GM18873 (cell line): ENCODE data around the gene MED26.
"Not testable (repeated sequence)": the region's sequence is repeated elsewhere in the genome, so short reads cannot be mapped to it uniquely, and the experiment has no call there.

ENCODE experiments used
- ATAC-seq: cut with Tn5 transposase; IDR thresholded peaks from one replicate; pipeline ENCODE4 v1.9.1; 2021; ENCODE audit warnings: mild to moderate bottlenecking, moderate library complexity, moderate number of reproducible peaks; ENCODE audit not compliant: unreplicated experiment, low FRiP score

The MED26 gene

GRCh38 chr19:16544473-16545231, 83.4 kb downstream of the MED26 start:
- no peak for ATAC-seq

DNA sequence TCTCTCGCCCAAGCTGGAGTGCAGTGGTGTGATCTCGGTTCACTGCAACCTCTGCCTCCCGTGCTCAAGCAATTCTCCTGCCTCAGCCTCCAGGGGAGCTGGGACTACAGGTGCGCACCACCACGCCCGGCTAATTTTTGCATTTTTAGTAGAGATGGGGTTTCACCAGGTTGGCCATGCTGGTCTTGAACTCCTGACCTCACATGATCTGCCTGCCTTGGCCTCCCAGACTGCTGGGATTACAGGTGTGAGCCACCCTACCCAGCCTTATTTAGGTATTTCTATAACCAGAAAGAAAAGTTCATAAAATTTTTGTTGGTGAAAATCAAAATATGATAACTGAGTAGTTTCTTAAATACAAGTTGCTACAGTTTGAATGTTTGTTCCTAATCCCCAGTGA, 84.3 kb downstream of the MED26 start:
- ATAC-seq = not testable (repeated sequence)

DNA sequence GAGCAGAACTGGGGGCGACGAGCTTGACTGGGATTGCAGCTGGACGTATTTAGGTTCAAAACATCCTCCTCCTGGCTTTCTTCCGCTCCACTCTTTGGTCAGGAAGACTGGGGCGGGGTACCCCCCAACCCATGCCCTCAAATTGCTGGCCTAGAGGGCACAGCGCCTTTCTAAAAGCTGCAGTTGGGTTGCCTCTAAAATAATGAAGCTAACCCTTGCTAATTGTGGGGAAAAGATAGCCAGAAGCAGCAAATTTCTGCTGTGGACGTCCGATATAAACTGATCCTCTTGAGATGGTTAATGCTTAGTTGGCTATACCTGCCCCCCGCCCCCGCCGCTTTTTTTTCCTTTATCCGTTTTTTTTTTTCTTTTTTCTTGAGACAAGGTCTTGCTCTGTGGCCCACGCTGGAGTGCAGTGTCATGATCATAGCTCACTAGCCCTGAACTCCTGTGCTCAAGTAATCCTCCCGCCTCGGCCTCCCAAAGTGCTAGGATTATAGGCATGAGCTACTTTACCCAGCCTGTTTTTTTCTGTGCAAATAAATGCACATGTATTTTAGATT, 85.0 kb downstream of the MED26 start:
- ATAC-seq = no peak

DNA sequence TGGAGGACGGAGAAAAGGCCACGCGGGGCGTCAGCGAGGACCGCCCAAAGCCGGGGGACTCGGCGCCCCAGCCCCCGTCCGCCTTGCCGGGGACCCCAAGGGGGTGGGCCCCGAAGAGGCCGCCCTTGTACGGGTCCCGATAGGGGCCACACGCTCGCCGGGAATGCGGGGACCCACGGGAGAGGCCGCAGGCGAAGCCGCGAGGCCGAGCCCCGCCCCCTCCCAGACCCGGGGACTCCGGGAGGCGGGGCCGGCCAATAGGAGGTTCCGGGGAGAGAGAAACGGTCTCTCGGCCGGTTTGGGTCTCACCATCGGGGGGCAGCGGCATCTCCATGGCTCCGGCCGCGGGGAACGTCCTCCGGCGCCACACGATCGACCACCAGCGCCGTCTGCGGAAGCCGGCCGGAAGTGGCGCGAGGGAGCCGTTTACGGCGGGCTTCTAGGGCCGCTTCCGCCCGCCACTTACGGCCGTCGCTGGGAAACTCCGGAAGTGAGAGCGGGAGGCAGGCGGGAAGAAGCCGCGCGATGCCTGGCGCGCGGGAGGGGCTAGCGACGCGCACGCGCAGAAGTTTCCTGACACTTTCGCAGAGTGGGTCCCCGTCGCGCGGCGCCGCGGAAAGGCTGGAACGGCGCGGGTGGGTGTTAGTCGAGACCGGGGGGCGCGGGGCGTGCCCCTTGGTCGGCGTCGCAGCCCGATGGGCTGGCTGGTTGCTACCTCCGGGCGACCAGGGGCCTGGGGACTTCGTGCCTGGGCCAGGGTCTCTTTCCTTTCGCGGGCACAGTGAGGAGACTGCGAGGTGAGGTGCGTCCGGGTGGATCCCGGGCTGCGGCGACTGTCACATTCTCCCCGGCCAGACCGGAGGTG, 85.7 kb downstream of the MED26 start, which contains the start of gene CHERP:
TSS of gene CHERP (minus strand) at position 393 of the 865 bp plus-strand sequence. CDS start at position 334, 59 bp downstream.
- peak; percentile 59 for ATAC-seq

DNA sequence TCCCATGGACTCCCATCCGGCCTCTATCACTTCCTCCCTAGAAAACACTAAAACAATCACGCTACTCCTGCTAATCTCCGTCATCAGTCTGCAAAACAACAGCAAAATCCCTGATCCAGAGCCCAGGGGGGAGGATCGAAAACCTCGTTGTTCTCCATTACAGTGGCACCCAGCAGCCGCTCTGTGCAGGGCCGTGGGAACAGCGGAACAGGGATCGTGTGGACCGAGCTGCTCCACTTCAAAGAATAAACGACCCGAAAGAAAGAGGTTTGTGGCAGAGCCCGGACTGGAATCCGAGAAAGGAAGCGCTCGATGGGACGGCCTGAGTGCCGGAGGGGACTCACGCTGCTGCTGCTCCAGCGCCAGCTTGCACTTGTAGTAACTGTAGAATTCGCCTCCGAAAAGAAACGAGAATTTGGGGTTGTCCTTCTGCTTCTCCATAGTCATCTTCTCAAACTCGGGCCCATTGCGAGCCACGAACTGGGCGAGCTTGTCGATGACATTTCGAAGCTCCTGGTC, 86.4 kb downstream of the MED26 start:
- peak; percentile 12 for ATAC-seq

DNA sequence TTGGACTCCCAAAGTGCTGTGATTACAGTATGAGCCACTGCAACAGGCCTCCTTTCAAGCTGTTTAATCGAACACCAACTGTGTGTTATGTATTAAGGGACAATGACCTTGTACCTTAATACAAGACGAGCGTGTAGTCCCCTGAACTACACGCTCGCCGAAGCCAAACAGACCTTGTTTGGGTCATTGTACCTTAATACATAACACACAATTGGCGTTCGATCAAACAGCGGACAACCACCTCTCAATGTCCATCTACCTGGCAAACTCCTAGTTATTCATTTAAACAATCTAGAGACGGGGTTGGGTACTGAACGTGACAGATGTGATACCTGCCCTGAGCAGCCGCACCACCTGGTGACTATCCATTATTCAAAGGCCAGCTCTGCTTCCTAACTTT, 87.1 kb downstream of the MED26 start:
- no peak for ATAC-seq

DNA sequence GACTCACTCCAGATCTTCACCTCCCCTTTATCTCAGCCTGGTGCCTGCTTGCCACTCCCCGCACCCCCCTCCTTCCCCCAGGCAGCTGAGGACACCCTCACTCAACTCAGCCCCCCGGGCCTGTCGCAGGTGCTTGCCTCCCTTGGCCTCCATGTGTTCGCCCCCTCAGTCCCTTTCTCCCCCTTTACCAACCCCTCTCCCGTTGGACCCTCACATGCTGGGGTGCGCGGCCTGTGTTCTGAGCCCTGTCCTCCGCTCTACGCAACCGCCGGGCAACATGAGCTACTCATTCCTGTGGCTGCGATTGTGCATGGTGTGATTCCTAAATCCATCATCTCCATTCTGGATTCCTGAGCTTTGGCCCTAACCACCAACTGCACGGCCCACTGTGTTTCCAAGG, 90.9 kb downstream of the MED26 start:
- ATAC-seq = no peak

GRCh38 chr19:16536130-16536529, 91.9 kb downstream of the MED26 start:
- no peak for ATAC-seq

DNA sequence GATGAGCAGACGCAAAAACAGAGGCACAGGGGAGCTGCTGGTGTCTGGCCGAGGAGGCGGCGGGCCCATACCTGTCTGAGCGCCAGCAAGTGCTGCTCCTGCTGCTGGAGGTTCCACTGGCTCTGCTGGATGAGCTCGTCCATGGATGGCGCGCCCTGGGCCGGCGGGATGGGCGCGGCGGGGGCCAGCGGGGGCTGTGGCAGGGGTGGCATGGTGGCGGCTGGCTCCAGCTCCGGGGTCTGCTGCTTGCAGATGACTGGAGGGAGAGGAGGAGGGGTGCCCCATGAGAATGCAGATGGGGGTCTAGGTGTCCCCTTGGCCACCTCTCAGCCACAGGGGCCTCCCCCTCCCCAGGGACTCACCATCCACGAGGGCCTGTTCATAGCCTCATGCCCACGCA, 92.6 kb downstream of the MED26 start:
- no peak for ATAC-seq

GRCh38 chr19:16532440-16533234, 95.4 kb downstream of the MED26 start:
- no peak for ATAC-seq

GRCh38 chr19:16531380-16531669, 96.7 kb downstream of the MED26 start:
- ATAC-seq = no peak

GRCh38 chr19:16530540-16531379, 97.2 kb downstream of the MED26 start:
- ATAC-seq = no peak

DNA sequence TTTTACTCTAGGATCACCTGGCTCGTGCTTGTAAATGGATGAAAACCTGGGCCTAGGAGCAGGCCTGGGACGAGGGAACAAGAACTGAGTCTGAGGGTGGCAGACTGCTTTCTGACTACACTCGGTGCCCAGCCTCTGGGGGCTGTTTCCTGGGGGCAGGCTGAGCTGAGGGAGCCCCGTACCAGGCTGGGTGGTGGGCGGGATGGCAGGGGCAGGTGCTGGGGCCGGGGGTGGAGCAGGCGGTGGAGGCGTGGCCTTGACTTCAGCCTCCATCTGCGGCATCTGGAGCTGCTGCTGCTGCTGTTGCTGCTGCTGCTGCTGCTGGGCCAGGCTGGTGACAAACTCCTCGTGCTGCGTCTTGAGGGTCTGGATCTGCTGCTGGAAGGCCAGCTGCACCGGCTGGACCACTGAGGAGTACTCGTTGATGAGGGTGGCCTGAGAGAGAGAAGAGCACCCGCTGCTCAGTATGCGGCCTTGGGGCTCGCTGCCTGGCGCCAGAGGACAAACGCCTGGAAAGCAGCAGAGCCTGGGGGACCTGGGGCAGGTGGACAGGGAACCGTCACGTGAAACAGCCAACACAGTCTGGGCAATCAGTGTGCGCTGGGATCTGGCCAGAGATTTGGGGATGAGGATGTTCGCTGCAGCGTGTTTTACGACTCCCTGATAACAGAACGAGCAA, 98.4 kb downstream of the MED26 start:
- ATAC-seq = no peak

GRCh38 chr19:16527971-16528521, 100.0 kb downstream of the MED26 start:
- ATAC-seq = no peak

DNA sequence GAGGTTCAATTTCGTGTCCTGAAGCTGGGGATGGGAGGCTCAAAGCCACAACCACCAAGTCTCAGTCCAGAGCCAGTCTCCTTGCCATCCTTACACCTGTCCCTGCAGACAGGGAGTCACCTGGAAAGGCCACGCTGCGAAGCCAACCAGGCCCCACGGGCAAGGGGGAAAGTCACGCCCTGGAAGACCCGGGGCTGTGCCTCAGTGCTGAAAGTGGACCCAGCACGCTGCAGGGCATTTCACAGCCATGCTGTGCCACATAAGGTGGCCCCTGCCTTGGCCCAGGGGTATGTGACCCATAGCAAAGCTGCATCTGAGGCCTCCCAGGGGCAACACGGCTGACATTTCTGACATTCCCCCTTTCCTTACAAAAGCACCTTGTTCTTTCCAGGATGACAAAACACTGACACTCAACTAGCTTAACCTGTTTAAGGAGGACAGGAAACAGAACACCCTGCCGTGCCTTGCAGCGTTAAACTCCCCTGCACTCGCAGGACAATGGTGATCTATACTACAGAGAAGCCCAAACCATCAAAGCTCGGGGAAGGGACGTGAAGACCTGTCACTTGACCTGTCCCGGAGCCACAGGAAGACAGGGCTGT, 100.6 kb downstream of the MED26 start:
- no peak for ATAC-seq

- ATAC-seq = no peak
Observed at GRCh38 chr19:16525751-16526481, 102.1 kb downstream of the MED26 start.

DNA sequence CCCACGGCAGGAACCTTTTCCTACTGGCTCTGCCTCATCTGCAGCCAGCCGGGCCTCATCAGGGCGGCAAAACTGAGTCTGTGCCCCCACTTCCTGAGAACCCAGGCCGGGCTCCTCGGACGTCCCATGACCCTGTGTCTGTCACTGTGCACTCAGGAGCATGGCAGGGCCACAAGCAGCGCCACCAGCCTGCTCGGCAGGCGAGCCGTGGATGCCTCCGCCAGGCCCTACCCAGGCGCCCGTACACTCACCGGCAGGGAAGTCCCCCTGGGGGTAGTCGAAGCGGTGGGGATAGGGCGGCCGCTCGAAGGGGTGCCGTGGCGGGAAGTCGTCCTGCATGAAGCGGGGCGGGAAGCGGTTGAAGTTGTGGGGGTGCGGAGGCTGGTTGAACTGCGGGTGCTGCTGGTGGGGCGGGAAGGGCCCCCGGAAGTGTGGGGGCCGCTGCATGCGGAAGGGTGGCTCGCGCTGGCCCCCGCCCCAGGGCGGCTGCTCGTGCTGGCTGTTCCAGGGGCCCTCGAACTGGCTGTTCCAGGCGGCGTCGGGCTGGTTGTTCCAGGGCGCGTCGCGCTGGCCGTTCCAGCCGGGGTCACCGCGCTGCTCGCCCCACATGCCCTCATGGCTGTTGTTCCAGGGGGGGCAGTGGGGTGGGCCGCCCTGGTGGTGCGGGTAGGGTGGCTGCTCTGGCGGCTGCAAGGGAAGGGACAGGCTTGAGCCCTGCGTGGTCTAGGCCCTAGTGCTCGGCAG, 102.8 kb downstream of the MED26 start:
- ATAC-seq = no peak
